Uterus (tissue), 4 donors: ENCODE data around the gene TSPAN11. TPM values are rescaled to one million over a fixed set of nuclear protein-coding genes. Genes with fewer than 3 reads are reported as not detected.
"Not testable (repeated sequence)": the region's sequence is repeated elsewhere in the genome, so short reads cannot be mapped to it uniquely, and the experiment has no call there.

Source experiments
- DNase-seq, 2 donors: peaks; one replicate each; pipeline ENCODE4 v3.0.0-alpha.2; 2019 to 2020
- H3K27ac ChIP-seq, 2 donors: fragments of 200-600 bp; sonication (generic); 1 replicate in 1 of 2; 2 replicates in 1 of 2; pipeline ENCODE4 v1.5.1; 2016 to 2018
- H3K27me3 ChIP-seq, 2 donors: fragments of 200-600 bp; sonication (generic); one replicate each; pipeline ENCODE4 v1.5.1; 2018 to 2019; ENCODE audit warnings: control low read depth in 1 of 2
- H3K36me3 ChIP-seq, 2 donors: fragments of 200-600 bp; sonication (generic); one replicate each; pipeline ENCODE4 v1.5.1; 2019; ENCODE audit warnings: control low read depth in 1 of 2
- H3K4me1 ChIP-seq, 2 donors: fragments of 200-600 bp; sonication (generic); one replicate each; pipeline ENCODE4 v1.5.1; 2018 to 2019; ENCODE audit warnings: control low read depth in 1 of 2
- H3K4me3 ChIP-seq, 2 donors: fragments of 200-600 bp; sonication (generic); 1 replicate in 1 of 2; 2 replicates in 1 of 2; pipeline ENCODE4 v1.5.1; 2018 to 2019; ENCODE audit warnings: mild to moderate bottlenecking in 1 of 2
- H3K9me3 ChIP-seq, 2 donors: fragments of 200-600 bp; sonication (generic); one replicate each; pipeline ENCODE4 v1.5.1; 2019; ENCODE audit warnings: control low read depth in 1 of 2
- POLR2A ChIP-seq, 2 donors: fragments of 450-650 bp; IDR thresholded peaks; one replicate each; pipeline ENCODE4 v1.6.1; 2016; ENCODE audit warnings: antibody characterized with exemption in 2 of 2, mild to moderate bottlenecking in 1 of 2, moderate library complexity in 1 of 2
- intact Hi-C: fragments of 100-400 bp; cut with DNase I; formaldehyde crosslinking; loops from one replicate; pipeline ENCODE4 v1.15.1; 2023; ENCODE audit warnings: low total_unique reads
- total RNA-seq, 4 donors: library from RNA; depleted of rRNA in 3 of 4; stranded (reverse); fragments of >200 nt in 3 of 4; gene quantifications; one replicate each; pipeline versions ENCODE4 v1.1.0 to v1.2.4, GENCODE V29; 2014 to 2023
- TF ChIP-seq, protein P1 (sequence below), 4 experiments: fragments of 200-600 bp in 2 of 4; fragments of 450-650 bp in 2 of 4; sonication (generic) in 2 of 4; IDR thresholded peaks; one replicate each; pipeline ENCODE4 v1.5.1; 2016 to 2019; ENCODE audit warnings: antibody characterized with exemption in 4 of 4, mild to moderate bottlenecking in 2 of 4, moderate library complexity in 1 of 4
- donor health status: DM: yes; HTN: yes; CAD: no.

The TSPAN11 gene
- total RNA-seq, 4 donors from 2014 or later = 0.51 to 9.4 (median 0.88) TPM

DNA sequence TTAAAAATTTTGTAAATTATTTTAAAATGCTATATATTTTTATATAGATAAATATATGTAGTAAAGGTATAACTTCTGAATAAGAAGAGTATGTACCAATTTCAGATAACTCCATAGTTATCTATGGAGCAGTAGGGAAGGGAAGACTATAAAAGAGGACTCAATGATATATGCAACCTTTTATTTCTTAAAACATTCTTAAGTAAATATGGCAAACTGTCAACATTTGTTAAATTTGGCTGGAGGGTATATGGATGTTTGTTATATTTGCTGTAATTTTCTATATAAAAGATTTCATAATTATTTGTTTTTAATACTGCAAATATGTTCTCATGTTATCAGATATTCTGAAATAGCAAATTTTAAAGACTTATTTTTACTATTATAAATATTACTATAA lies 38.3 kb upstream of the TSPAN11 start:
- TF ChIP-seq POLR2A (IDR thresholded peaks at IDR 0.05) = no peak
- TF ChIP-seq, protein P1, sequence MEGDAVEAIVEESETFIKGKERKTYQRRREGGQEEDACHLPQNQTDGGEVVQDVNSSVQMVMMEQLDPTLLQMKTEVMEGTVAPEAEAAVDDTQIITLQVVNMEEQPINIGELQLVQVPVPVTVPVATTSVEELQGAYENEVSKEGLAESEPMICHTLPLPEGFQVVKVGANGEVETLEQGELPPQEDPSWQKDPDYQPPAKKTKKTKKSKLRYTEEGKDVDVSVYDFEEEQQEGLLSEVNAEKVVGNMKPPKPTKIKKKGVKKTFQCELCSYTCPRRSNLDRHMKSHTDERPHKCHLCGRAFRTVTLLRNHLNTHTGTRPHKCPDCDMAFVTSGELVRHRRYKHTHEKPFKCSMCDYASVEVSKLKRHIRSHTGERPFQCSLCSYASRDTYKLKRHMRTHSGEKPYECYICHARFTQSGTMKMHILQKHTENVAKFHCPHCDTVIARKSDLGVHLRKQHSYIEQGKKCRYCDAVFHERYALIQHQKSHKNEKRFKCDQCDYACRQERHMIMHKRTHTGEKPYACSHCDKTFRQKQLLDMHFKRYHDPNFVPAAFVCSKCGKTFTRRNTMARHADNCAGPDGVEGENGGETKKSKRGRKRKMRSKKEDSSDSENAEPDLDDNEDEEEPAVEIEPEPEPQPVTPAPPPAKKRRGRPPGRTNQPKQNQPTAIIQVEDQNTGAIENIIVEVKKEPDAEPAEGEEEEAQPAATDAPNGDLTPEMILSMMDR (IDR thresholded peaks at IDR 0.05) = no peak
- H3K27me3 ChIP-seq = no peaks in the 10 kb centered on the region

DNA sequence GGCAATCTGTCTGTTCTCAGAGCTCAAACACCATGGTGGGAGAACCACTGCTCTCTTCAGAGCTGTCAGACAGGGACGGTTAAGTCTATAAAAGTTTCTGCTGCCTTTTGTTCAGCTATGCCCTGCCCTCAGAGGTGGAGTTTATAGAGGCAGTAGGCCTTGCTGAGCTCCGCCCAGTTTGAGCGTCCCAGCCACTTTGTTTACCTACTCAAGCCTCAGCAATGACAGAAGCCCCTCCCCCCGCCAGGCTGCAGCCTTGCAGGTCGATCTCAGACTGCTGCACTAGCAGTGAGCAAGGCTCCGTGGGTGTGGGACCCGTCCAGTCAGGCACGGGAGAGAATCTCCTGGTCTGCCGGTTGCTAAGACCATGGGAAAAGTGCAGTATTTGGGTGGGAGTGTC lies 32.0 kb upstream of the TSPAN11 start:
- H3K4me1 ChIP-seq, H3K9me3 ChIP-seq, DNase-seq, H3K27ac ChIP-seq, H3K27me3 ChIP-seq, H3K36me3 ChIP-seq, H3K4me3 ChIP-seq, intact Hi-C loops: not testable (repeated sequence)

More for the DNA sequence above, 38.3 kb upstream of the TSPAN11 start:
- Histone ChIP-seq H3K27ac (no peak overlapping the region), H3K36me3 (no peaks in the 10 kb centered on the region), H3K9me3 (no peaks in the 10 kb centered on the region), H3K4me1 (no peaks in the 10 kb centered on the region), H3K4me3 (no peak overlapping the region)
- intact Hi-C loops = no loop called here
- DNase-seq = no peak

DNA sequence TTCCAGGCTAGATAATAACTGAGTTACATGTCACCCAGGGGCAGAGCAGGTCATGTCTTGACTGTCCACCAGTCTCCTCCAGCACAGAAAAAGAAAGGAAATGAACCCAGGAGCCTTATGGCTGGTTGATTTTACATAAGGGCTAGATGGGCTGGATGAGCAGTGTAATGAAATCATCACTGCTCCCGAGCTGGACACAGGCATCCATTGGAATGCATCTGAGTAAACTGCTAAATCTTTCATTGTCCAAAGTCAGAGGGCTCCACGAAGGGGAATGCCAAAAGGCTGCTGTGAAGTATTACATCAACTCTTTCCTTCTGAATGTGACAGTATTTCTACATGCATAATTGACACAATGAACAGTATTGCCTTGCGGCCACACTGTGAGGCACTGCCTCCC lies 30.1 kb upstream of the TSPAN11 start:
- no peaks in the 10 kb centered on the region for H3K9me3 ChIP-seq
- DNase-seq = no peak
- intact Hi-C loops = no loop called here
- H3K4me1 ChIP-seq = no peaks in the 10 kb centered on the region
- TF ChIP-seq, protein P1 (IDR thresholded peaks at IDR 0.05) = no peak
- no peak for TF ChIP-seq POLR2A (IDR thresholded peaks at IDR 0.05)
- H3K36me3 ChIP-seq = no peaks in the 10 kb centered on the region
- no peaks in the 10 kb centered on the region for H3K27me3 ChIP-seq
- H3K4me3 ChIP-seq = no peak overlapping the region
- H3K27ac ChIP-seq = no peak overlapping the region

DNA sequence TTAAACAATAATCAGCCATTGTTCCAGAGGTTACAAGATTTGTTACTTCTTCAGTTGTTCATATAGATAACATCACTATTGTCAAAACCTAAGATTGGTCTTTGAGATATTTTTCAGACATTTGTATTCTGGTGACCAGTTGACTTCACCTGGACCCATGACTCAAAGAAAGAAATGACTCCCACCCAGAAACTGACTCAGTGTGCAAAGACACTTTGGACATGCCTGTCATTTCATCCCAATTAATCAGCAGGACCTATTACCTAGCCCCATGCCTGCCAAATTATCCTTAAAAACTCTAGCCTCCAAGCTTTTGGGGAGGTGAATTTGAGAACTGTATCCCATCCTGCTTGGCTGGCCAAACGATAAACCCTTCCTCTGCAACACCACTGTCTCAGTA lies 27.7 kb upstream of the TSPAN11 start:
- H3K4me1 ChIP-seq = no peaks in the 10 kb centered on the region
- no peaks in the 10 kb centered on the region for H3K9me3 ChIP-seq
- no peak overlapping the region for H3K4me3 ChIP-seq
- no peak overlapping the region for H3K27ac ChIP-seq
- no peaks in the 10 kb centered on the region for H3K27me3 ChIP-seq
- TF ChIP-seq, protein P1 (IDR thresholded peaks at IDR 0.05) = no peak
- TF ChIP-seq POLR2A (IDR thresholded peaks at IDR 0.05) = no peak
- intact Hi-C loops = no loop called here
- no peaks in the 10 kb centered on the region for H3K36me3 ChIP-seq
- DNase-seq = no peak

DNA sequence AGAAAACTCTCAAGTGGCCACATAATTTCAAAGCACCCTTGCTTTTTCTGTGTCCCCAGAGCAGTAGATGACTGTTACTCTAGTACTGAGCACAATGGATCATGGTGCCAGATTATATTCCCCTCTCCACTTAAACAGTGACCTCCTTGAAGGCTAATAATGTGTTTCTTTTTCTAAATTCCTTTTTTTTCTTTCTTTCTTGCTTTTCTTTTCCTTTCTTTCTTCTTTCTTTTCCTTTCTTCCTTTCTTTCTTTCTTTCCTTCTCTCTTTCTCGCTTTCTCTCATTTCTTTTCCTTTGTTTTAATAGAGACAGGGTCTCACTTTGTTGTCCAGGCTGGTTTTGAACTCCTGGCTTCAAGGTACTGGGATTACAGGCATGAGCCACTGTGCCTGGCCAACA lies 26.2 kb upstream of the TSPAN11 start:
- no peaks in the 10 kb centered on the region for H3K36me3 ChIP-seq
- no peak for DNase-seq
- no peaks in the 10 kb centered on the region for H3K4me1 ChIP-seq
- no peaks in the 10 kb centered on the region for H3K9me3 ChIP-seq
- no peak overlapping the region for H3K4me3 ChIP-seq
- H3K27me3 ChIP-seq = no peaks in the 10 kb centered on the region
- intact Hi-C loops = no loop called here
- H3K27ac ChIP-seq = no peak overlapping the region
- TF ChIP-seq, protein P1 (IDR thresholded peaks at IDR 0.05) = no peak
- TF ChIP-seq POLR2A (IDR thresholded peaks at IDR 0.05) = no peak

DNA sequence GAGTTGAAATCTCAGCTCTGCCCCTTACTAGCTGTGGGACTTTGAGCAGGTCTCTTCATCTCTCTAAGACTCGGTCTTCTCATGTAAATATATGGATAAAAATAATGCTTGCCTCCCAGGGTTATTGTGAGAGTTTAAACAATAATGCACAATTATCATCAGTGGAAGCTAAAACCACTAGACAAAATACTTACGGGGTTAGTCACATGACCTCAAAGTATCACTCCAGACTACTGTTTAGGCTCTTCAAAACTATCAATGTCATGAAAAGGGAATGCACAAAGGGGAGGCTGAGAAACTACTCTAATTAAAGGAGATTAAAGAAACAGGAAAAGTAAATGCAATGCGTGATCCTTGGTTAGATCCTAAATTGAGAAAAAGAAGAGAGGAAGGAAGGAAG lies 24.5 kb upstream of the TSPAN11 start:
- no peak overlapping the region for H3K27ac ChIP-seq
- H3K27me3 ChIP-seq = no peaks in the 10 kb centered on the region
- no peaks in the 10 kb centered on the region for H3K36me3 ChIP-seq
- no peak overlapping the region for H3K4me3 ChIP-seq
- no peak for DNase-seq
- intact Hi-C loops = no loop called here
- no peaks in the 10 kb centered on the region for H3K4me1 ChIP-seq
- TF ChIP-seq POLR2A (IDR thresholded peaks at IDR 0.05) = no peak
- TF ChIP-seq, protein P1 (IDR thresholded peaks at IDR 0.05) = no peak
- no peaks in the 10 kb centered on the region for H3K9me3 ChIP-seq
